Astrocyte (in vitro differentiated cells and primary cell): ENCODE data around the gene POU2F1. TPM values are rescaled to one million over a fixed set of nuclear protein-coding genes. Genes with fewer than 3 reads are reported as not detected.

Experiments used
- DNase-seq: peaks from one replicate; pipeline ENCODE4 v3.0.0-alpha.2; 2010; ENCODE audit warnings: low read depth
- FAIRE-seq: peaks from 2 replicates; lab custom pipeline; 2011; peaks lifted over from hg19 to GRCh38; lab: Jason Lieb, UNC
- H2AFZ ChIP-seq: 2 replicates; pipeline ENCODE4 v1.6.0; 2012; ENCODE audit warnings: low read depth, low read length, inconsistent platforms
- H3K27ac ChIP-seq: 2 replicates; pipeline ENCODE4 v1.5.1; 2011; ENCODE audit warnings: low read depth, low read length, inconsistent platforms
- H3K27me3 ChIP-seq: 2 replicates; pipeline ENCODE4 v1.6.0; 2011; ENCODE audit warnings: low read length, inconsistent platforms; ENCODE audit not compliant: insufficient read depth
- H3K36me3 ChIP-seq: 2 replicates; pipeline ENCODE4 v1.5.1; 2011; ENCODE audit warnings: low read length, inconsistent platforms; ENCODE audit not compliant: insufficient read depth
- H3K4me1 ChIP-seq: 2 replicates; pipeline ENCODE4 v1.5.1; 2011; ENCODE audit warnings: low read length, inconsistent platforms; ENCODE audit not compliant: insufficient read depth
- H3K4me2 ChIP-seq: 2 replicates; pipeline ENCODE4 v1.6.0; 2012; ENCODE audit warnings: low read length, inconsistent platforms
- H3K4me3 ChIP-seq: 2 replicates; pipeline ENCODE4 v1.5.1; 2011; ENCODE audit warnings: low read depth, mild to moderate bottlenecking, low read length, inconsistent platforms; ENCODE audit not compliant: insufficient read depth
- H3K79me2 ChIP-seq: 2 replicates; pipeline ENCODE4 v1.6.0; 2012; ENCODE audit warnings: mild to moderate bottlenecking, low read length, inconsistent platforms; ENCODE audit not compliant: insufficient read depth
- H3K9ac ChIP-seq: 2 replicates; pipeline ENCODE4 v1.6.0; 2012; ENCODE audit warnings: mild to moderate bottlenecking, low read length, inconsistent platforms
- H3K9me3 ChIP-seq: 2 replicates; pipeline ENCODE4 v1.5.1; 2012; ENCODE audit warnings: low read depth, mild to moderate bottlenecking, low read length, inconsistent platforms; ENCODE audit not compliant: insufficient read depth
- H4K20me1 ChIP-seq: 2 replicates; pipeline ENCODE4 v1.6.0; 2012; ENCODE audit warnings: low read length, inconsistent platforms; ENCODE audit not compliant: insufficient read depth
- H3K27ac Mint-ChIP-seq: one replicate; pipeline ENCODE4 v1.8.0; 2021; ENCODE audit warnings: mild to moderate bottlenecking, mixed read lengths; ENCODE audit not compliant: unreplicated experiment
- H3K27me3 Mint-ChIP-seq: one replicate; pipeline ENCODE4 v1.8.0; 2021; ENCODE audit warnings: low read depth, mixed read lengths; ENCODE audit not compliant: unreplicated experiment
- H3K36me3 Mint-ChIP-seq: one replicate; pipeline ENCODE4 v1.8.0; 2021; ENCODE audit warnings: low read depth, mixed read lengths; ENCODE audit not compliant: unreplicated experiment
- H3K4me1 Mint-ChIP-seq: one replicate; pipeline ENCODE4 v1.8.0; 2021; ENCODE audit warnings: low read depth, mixed read lengths; ENCODE audit not compliant: unreplicated experiment
- H3K4me3 Mint-ChIP-seq: one replicate; pipeline ENCODE4 v1.8.0; 2021; ENCODE audit warnings: mild to moderate bottlenecking, moderate library complexity, mixed read lengths; ENCODE audit not compliant: unreplicated experiment
- H3K9me3 Mint-ChIP-seq: one replicate; pipeline ENCODE4 v1.8.0; 2021; ENCODE audit warnings: mild to moderate bottlenecking, mixed read lengths; ENCODE audit not compliant: unreplicated experiment
- EZH2 ChIP-seq: IDR thresholded peaks from 2 replicates; pipeline ENCODE4 v1.6.1; 2012; ENCODE audit warnings: mild to moderate bottlenecking, low read length, inconsistent platforms; ENCODE audit not compliant: insufficient read depth
- total RNA-seq: library from RNA; stranded (reverse); gene quantifications from 2 replicates; pipeline ENCODE4 v1.2.1, GENCODE V29; 2021
- TF ChIP-seq, protein P1 (sequence below): IDR thresholded peaks from 2 replicates; pipeline ENCODE4 v1.5.1; 2011; ENCODE audit warnings: low read depth, mild to moderate bottlenecking, inconsistent platforms, low read length, moderate library complexity; ENCODE audit not compliant: insufficient read depth

Gene POU2F1
- total RNA-seq, 1 donor from 2014 or later = 21.7 TPM

DNA sequence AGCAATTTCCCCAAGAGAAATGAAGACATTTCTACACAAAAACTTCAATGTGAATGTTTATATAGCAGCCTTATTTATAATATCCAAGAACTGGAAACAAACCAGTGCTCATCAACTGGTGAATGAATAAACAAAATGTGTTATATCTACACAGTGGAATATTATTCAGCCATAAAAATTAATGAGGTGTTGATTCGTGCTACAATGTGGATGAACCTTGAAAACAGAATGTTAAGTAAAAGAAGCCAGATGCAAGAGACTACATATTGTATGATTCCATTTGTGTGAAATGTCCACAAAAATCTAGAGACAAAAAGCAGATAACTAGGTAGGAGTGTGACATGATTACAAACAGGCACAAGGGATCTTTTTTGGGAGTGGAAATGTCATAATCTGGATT lies 187.7 kb downstream of the POU2F1 start:
- H3K27ac Mint-ChIP-seq = no peak overlapping the region

DNA sequence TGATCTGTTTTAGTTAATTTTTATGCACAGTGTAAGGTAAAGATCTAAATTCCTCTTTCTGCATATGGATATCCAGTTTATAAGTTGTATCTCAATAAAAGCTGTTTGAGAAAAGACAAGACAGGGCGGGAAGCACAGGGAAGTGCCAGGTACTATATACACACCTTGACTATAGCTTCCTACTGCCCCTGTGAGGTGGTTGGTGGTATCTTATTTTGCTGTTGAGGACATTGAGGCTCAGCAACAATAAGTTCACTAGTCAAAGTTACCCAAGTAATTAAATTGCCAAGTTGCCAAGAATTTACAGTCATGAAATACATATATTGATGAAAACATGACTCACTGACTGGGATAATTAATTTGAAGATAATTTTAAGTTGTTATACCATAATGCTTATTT lies 188.5 kb downstream of the POU2F1 start:
- TF ChIP-seq, protein P1, sequence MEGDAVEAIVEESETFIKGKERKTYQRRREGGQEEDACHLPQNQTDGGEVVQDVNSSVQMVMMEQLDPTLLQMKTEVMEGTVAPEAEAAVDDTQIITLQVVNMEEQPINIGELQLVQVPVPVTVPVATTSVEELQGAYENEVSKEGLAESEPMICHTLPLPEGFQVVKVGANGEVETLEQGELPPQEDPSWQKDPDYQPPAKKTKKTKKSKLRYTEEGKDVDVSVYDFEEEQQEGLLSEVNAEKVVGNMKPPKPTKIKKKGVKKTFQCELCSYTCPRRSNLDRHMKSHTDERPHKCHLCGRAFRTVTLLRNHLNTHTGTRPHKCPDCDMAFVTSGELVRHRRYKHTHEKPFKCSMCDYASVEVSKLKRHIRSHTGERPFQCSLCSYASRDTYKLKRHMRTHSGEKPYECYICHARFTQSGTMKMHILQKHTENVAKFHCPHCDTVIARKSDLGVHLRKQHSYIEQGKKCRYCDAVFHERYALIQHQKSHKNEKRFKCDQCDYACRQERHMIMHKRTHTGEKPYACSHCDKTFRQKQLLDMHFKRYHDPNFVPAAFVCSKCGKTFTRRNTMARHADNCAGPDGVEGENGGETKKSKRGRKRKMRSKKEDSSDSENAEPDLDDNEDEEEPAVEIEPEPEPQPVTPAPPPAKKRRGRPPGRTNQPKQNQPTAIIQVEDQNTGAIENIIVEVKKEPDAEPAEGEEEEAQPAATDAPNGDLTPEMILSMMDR = no peak
- no peak for TF ChIP-seq EZH2
- no peak overlapping the region for H3K4me3 ChIP-seq
- DNase-seq (no peak), FAIRE-seq (no peak)
- peaks cover 9% of the 10 kb centered on the region for H3K36me3 Mint-ChIP-seq
- peaks cover 6% of the 10 kb centered on the region for H3K36me3 ChIP-seq
- no peak overlapping the region for H3K4me3 Mint-ChIP-seq
- no peaks in the 10 kb centered on the region for H3K27me3 ChIP-seq
- H2AFZ ChIP-seq = no peak overlapping the region
- no peak overlapping the region for H3K27ac Mint-ChIP-seq
- H3K9ac ChIP-seq = no peak overlapping the region
- no peaks in the 10 kb centered on the region for H3K79me2 ChIP-seq
- H3K9me3 ChIP-seq = no peaks in the 10 kb centered on the region
- H3K4me2 ChIP-seq = no peak overlapping the region
- H3K4me1 Mint-ChIP-seq = peaks cover 4% of the 10 kb centered on the region
- H4K20me1 ChIP-seq = no peaks in the 10 kb centered on the region
- no peaks in the 10 kb centered on the region for H3K9me3 Mint-ChIP-seq
- no peak overlapping the region for H3K27ac ChIP-seq
- H3K27me3 Mint-ChIP-seq = no peaks in the 10 kb centered on the region
- no peaks in the 10 kb centered on the region for H3K4me1 ChIP-seq

More for the DNA sequence above, 187.7 kb downstream of the POU2F1 start:
- no peaks in the 10 kb centered on the region for H3K79me2 ChIP-seq
- FAIRE-seq (no peak), DNase-seq (no peak)
- H3K27me3 ChIP-seq = no peaks in the 10 kb centered on the region
- no peak overlapping the region for H2AFZ ChIP-seq
- Mint-ChIP-seq H3K36me3 (peaks cover 9% of the 10 kb centered on the region), H3K27me3 (no peaks in the 10 kb centered on the region), H3K9me3 (no peaks in the 10 kb centered on the region), H3K4me1 (peaks cover 4% of the 10 kb centered on the region), H3K4me3 (no peak overlapping the region)
- no peaks in the 10 kb centered on the region for H4K20me1 ChIP-seq
- H3K27ac ChIP-seq = no peak overlapping the region
- TF ChIP-seq, protein P1 = no peak
- TF ChIP-seq EZH2 = no peak
- no peak overlapping the region for H3K4me3 ChIP-seq
- H3K36me3 ChIP-seq = peaks cover 6% of the 10 kb centered on the region
- H3K4me1 ChIP-seq = no peaks in the 10 kb centered on the region
- H3K9ac ChIP-seq = no peak overlapping the region
- H3K9me3 ChIP-seq = no peaks in the 10 kb centered on the region
- no peak overlapping the region for H3K4me2 ChIP-seq

DNA sequence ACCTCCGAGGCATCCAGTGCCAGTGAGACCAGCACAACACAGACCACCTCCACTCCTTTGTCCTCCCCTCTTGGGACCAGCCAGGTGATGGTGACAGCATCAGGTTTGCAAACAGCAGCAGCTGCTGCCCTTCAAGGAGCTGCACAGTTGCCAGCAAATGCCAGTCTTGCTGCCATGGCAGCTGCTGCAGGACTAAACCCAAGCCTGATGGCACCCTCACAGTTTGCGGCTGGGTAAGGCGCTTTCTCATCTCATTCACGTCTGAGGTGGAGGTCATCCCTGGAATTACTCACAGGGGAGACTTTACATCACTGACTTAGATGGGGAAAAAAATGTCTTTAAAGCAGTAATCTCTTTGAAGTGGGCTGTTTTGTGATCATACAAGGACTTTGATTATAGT lies 191.4 kb downstream of the POU2F1 start:
- no peaks in the 10 kb centered on the region for H3K27me3 Mint-ChIP-seq
- TF ChIP-seq EZH2 = no peak
- TF ChIP-seq, protein P1 = no peak

More for the DNA sequence above, 191.4 kb downstream of the POU2F1 start:
- H3K9me3 ChIP-seq = no peaks in the 10 kb centered on the region
- no peak overlapping the region for H3K27ac Mint-ChIP-seq
- no peak overlapping the region for H3K27ac ChIP-seq
- H3K9me3 Mint-ChIP-seq = no peaks in the 10 kb centered on the region
- no peaks in the 10 kb centered on the region for H3K4me1 ChIP-seq
- no peak overlapping the region for H3K4me3 ChIP-seq
- peaks cover 14% of the 10 kb centered on the region for H3K36me3 Mint-ChIP-seq
- no peak overlapping the region for H3K4me2 ChIP-seq
- H3K36me3 ChIP-seq = peaks cover 10% of the 10 kb centered on the region
- H3K4me1 Mint-ChIP-seq = peaks cover 11% of the 10 kb centered on the region
- no peaks in the 10 kb centered on the region for H3K79me2 ChIP-seq
- H4K20me1 ChIP-seq = no peaks in the 10 kb centered on the region
- FAIRE-seq = no peak
- no peaks in the 10 kb centered on the region for H3K27me3 ChIP-seq
- H2AFZ ChIP-seq = no peak overlapping the region
- DNase-seq = no peak
- H3K4me3 Mint-ChIP-seq = no peak overlapping the region
- H3K9ac ChIP-seq = no peak overlapping the region
